ENCODE measurements around the gene CNTNAP2. TPM values are rescaled to one million over a fixed set of nuclear protein-coding genes. Genes with fewer than 3 reads are reported as not detected.

The CNTNAP2 gene
- total and polyA plus RNA-seq, 9 of the 15 experiments (the other 6 are each of a cell fraction or from before 2014, with no cell fraction given), result 0.04 to 0.62 (median 0.09) TPM; not detected in 4

DNA sequence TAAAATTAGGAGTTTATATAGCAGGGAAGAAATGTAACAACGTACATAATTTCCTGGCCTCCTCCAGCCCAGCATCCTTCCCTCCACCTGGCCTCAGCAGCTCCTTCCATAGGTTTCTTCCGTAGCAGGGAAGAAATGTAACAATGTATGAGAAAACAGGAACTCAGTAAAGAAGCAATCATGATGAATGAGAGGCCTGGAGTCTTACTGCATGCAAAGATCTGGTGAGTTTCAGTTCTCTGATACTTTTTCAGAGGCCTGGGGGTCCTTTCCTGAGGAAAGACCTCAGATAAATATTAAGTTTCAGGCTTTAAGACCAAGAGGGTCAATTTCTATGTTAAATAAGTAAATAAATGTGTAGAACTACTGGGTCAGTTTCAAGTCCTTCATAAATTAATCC is 2318.3 kb downstream of the CNTNAP2 start:
- no peak for DNase-seq (ENCODE audit: extremely low read depth in 1 of 4, low spot score in 3 of 4)
- BruUV-seq (replicated peaks), result no TSS peak
- TF ChIP-seq SPI1 (IDR thresholded peaks at IDR 0.05; ENCODE audit: borderline replicate concordance, low read depth, low read length) (peak; percentile 35; the same call in 1 of the 2 replicates), POLR2B (IDR thresholded peaks at IDR 0.05; ENCODE audit: low read depth, partially characterized antibody) (no peak)
- H2AFZ ChIP-seq (ENCODE audit: low read depth, low read length), result no peak overlapping the region
- no peak overlapping the region for H3K27ac ChIP-seq (ENCODE audit: extremely low read depth, low read depth, low read length)
- no peak for ATAC-seq
- H4K20me1 ChIP-seq (replicated peaks; ENCODE audit: control insufficient read depth, insufficient read depth, low read length), result no peaks in the 10 kb centered on the region
- ChIA-PET POLR2A (interaction anchor here (0.6 kb wide), 1 partner anchor 550 kb away, joined by 3 read pairs; no protein-coding TSS in a partner anchor), CTCF (ENCODE audit: low intra/inter-chr PET ratio) (no interaction called here)
- H3K9me1 ChIP-seq (ENCODE audit: control insufficient read depth, insufficient read depth, low read length), result no peaks in the 10 kb centered on the region
- H3K9ac ChIP-seq (ENCODE audit: insufficient read depth in 1 of 2, low read depth in 2 of 2, low read length in 2 of 2), result no peak overlapping the region
- no peak for FAIRE-seq
- H3K27me3 ChIP-seq (ENCODE audit: control insufficient read depth in 2 of 2, insufficient read depth in 2 of 2, low read length in 2 of 2), result peaks cover 5 to 25% of the 10 kb centered on the region in 2 experiments; a peak in 3 of 5 replicates
- no peak overlapping the region for H3K4me3 ChIP-seq
- H3K36me3 ChIP-seq (ENCODE audit: control insufficient read depth, insufficient read depth, low read length), result no peaks in the 10 kb centered on the region
- H3K9me3 ChIP-seq (replicated peaks; ENCODE audit: control insufficient read depth, insufficient read depth, low read depth, low read length), result no peaks in the 10 kb centered on the region
- in situ Hi-C loops (cut with MboI), result no loop called here
- no peaks in the 10 kb centered on the region for H3K79me2 ChIP-seq (ENCODE audit: control insufficient read depth, insufficient read depth, low read length)
- intact Hi-C loops (cut with micrococcal nuclease), result no loop called here
- H3K4me1 ChIP-seq (replicated peaks in 1 of 2; ENCODE audit: control insufficient read depth in 2 of 2, insufficient read depth in 2 of 2, low read length in 2 of 2), result no peaks in the 10 kb centered on the region
- 0% methylated on average over 2 of the region's 2 CpGs for WGBS (ENCODE audit: insufficient coverage, low coverage, missing lambda C conversion rate)
- H3K4me2 ChIP-seq (ENCODE audit: insufficient read depth, low read length), result no peak overlapping the region

DNA sequence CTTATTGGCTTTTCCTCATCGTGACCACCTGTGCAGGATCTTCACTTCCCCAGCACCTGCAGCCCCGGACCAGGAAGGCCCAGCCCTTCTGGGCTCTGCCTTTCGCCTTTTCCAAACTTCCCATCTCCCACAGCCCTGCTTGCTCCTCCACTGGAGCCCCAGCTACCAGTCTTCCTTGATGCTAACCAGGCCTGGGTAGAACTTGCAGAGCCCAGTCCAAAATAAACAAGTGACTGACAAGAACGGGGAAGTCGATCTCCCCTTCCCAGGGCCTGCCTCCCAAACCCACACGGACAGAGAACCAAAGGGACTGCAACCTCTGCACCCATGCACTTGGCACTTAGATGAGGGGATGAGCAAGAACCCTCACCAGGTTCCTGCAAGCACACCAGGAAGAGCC is 2319.1 kb downstream of the CNTNAP2 start:
- Histone ChIP-seq H2AFZ (ENCODE audit: low read depth, low read length) (no peak overlapping the region), H3K9me3 (replicated peaks; ENCODE audit: control insufficient read depth, insufficient read depth, low read depth, low read length) (no peaks in the 10 kb centered on the region), H4K20me1 (replicated peaks; ENCODE audit: control insufficient read depth, insufficient read depth, low read length) (no peaks in the 10 kb centered on the region), H3K9ac (ENCODE audit: insufficient read depth in 1 of 2, low read depth in 2 of 2, low read length in 2 of 2) (no peak overlapping the region), H3K4me2 (ENCODE audit: insufficient read depth, low read length) (no peak overlapping the region), H3K36me3 (ENCODE audit: control insufficient read depth, insufficient read depth, low read length) (no peaks in the 10 kb centered on the region), H3K79me2 (ENCODE audit: control insufficient read depth, insufficient read depth, low read length) (no peaks in the 10 kb centered on the region), H3K4me1 (replicated peaks in 1 of 2; ENCODE audit: control insufficient read depth in 2 of 2, insufficient read depth in 2 of 2, low read length in 2 of 2) (no peaks in the 10 kb centered on the region), H3K4me3 (no peak overlapping the region), H3K27ac (ENCODE audit: extremely low read depth, low read depth, low read length) (no peak overlapping the region), H3K9me1 (ENCODE audit: control insufficient read depth, insufficient read depth, low read length) (no peaks in the 10 kb centered on the region), H3K27me3 (ENCODE audit: control insufficient read depth in 2 of 2, insufficient read depth in 2 of 2, low read length in 2 of 2) (peaks cover 8 to 25% of the 10 kb centered on the region in 2 experiments; a peak in 4 of 5 replicates)
- CTCF ChIA-PET (ENCODE audit: low intra/inter-chr PET ratio), result no interaction called here
- in situ Hi-C loops (cut with MboI), result no loop called here
- TF ChIP-seq NCOA1 (IDR thresholded peaks at IDR 0.05; ENCODE audit: low read depth) (no peak), ZKSCAN3 (CRISPR knock-in tag; IDR thresholded peaks at IDR 0.05) (no peak), XRCC5 (IDR thresholded peaks at IDR 0.05; ENCODE audit: low read depth, low read length) (no peak), RBM15 (IDR thresholded peaks at IDR 0.05; ENCODE audit: insufficient read depth, low read length) (no peak), ZNF695 (CRISPR knock-in tag; IDR thresholded peaks at IDR 0.05) (no peak), SRSF1 (IDR thresholded peaks at IDR 0.05; ENCODE audit: low read depth, low read length) (no peak), NELFE (IDR thresholded peaks at IDR 0.05; ENCODE audit: insufficient read depth, insufficient read length) (no peak)
- TF ChIP-seq, protein P1, sequence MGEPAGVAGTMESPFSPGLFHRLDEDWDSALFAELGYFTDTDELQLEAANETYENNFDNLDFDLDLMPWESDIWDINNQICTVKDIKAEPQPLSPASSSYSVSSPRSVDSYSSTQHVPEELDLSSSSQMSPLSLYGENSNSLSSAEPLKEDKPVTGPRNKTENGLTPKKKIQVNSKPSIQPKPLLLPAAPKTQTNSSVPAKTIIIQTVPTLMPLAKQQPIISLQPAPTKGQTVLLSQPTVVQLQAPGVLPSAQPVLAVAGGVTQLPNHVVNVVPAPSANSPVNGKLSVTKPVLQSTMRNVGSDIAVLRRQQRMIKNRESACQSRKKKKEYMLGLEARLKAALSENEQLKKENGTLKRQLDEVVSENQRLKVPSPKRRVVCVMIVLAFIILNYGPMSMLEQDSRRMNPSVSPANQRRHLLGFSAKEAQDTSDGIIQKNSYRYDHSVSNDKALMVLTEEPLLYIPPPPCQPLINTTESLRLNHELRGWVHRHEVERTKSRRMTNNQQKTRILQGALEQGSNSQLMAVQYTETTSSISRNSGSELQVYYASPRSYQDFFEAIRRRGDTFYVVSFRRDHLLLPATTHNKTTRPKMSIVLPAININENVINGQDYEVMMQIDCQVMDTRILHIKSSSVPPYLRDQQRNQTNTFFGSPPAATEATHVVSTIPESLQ (CRISPR knock-in tag; IDR thresholded peaks at IDR 0.05), result no peak
- TF ChIP-seq, protein P2, sequence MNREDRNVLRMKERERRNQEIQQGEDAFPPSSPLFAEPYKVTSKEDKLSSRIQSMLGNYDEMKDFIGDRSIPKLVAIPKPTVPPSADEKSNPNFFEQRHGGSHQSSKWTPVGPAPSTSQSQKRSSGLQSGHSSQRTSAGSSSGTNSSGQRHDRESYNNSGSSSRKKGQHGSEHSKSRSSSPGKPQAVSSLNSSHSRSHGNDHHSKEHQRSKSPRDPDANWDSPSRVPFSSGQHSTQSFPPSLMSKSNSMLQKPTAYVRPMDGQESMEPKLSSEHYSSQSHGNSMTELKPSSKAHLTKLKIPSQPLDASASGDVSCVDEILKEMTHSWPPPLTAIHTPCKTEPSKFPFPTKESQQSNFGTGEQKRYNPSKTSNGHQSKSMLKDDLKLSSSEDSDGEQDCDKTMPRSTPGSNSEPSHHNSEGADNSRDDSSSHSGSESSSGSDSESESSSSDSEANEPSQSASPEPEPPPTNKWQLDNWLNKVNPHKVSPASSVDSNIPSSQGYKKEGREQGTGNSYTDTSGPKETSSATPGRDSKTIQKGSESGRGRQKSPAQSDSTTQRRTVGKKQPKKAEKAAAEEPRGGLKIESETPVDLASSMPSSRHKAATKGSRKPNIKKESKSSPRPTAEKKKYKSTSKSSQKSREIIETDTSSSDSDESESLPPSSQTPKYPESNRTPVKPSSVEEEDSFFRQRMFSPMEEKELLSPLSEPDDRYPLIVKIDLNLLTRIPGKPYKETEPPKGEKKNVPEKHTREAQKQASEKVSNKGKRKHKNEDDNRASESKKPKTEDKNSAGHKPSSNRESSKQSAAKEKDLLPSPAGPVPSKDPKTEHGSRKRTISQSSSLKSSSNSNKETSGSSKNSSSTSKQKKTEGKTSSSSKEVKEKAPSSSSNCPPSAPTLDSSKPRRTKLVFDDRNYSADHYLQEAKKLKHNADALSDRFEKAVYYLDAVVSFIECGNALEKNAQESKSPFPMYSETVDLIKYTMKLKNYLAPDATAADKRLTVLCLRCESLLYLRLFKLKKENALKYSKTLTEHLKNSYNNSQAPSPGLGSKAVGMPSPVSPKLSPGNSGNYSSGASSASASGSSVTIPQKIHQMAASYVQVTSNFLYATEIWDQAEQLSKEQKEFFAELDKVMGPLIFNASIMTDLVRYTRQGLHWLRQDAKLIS (CRISPR knock-in tag; IDR thresholded peaks at IDR 0.05), result no peak
- intact Hi-C loops (cut with micrococcal nuclease), result no loop called here
- no peak for FAIRE-seq
- DNase-seq (ENCODE audit: extremely low read depth in 1 of 4, low spot score in 3 of 4), result no peak
- no peak for ATAC-seq
- BruUV-seq (replicated peaks), result no TSS peak
- POLR2A ChIA-PET, result no interaction called here
- WGBS (ENCODE audit: insufficient coverage, low coverage, missing lambda C conversion rate), result 0% methylated on average over 6 of the region's 6 CpGs
